ENCODE data around the gene FUT2. TPM values are rescaled to one million over a fixed set of nuclear protein-coding genes. Genes with fewer than 3 reads are reported as not detected.

Gene FUT2
- polyA plus RNA-seq, 4 donors = 1.8 to 3.4 (median 2.2) TPM

- peak in 2 of 4 donors; percentile 78 to 79 for DNase-seq (ENCODE audit: low read depth in 4 of 4, low spot score in 3 of 4)
These were observed 51.2 kb downstream of the FUT2 start, which contains the start of gene IZUMO1 for GRCh38 chr19:48746738-48747575. IZUMO1 (minus strand) TSS chr19:48746909; CDS start chr19:48745859, 1,050 bp downstream.

- no peak for DNase-seq (ENCODE audit: low read depth in 4 of 4, low spot score in 3 of 4)
These were observed 53.9 kb downstream of the FUT2 start for GRCh38 chr19:48749571-48750198.

GRCh38 chr19:48750351-48750750 lies 54.6 kb downstream of the FUT2 start:
- DNase-seq (ENCODE audit: low read depth in 4 of 4, low spot score in 3 of 4) = no peak

GRCh38 chr19:48750771-48751504 lies 55.2 kb downstream of the FUT2 start:
- no peak for DNase-seq (ENCODE audit: low read depth in 4 of 4, low spot score in 3 of 4)

- no peak for DNase-seq (ENCODE audit: low read depth in 4 of 4, low spot score in 3 of 4)
These were observed 56.2 kb downstream of the FUT2 start for GRCh38 chr19:48751845-48752495.

GRCh38 chr19:48752496-48753365 lies 57.0 kb downstream of the FUT2 start, which contains the start of gene FUT1:
FUT1 (minus strand) TSS chr19:48752641; CDS start chr19:48751281, 1,360 bp downstream.
- no peak for DNase-seq (ENCODE audit: low read depth in 4 of 4, low spot score in 3 of 4)

- no peak for DNase-seq (ENCODE audit: low read depth in 4 of 4, low spot score in 3 of 4)
These were observed 59.4 kb downstream of the FUT2 start, which contains the start of gene FGF21 for GRCh38 chr19:48755084-48755641. FGF21 (plus strand) TSS chr19:48755524; CDS start chr19:48756237, 713 bp downstream.

Other genes with a start within 250 kb of the FUT2 start
- 10 to 100 TPM; 22.3 to 33.5 (median 25.9) TPM for gene GRWD1, start 250.0 kb upstream of the FUT2 start, polyA plus RNA-seq (ENCODE audit: insufficient read length in 4 of 4)
- under 1 TPM; 0.60 to 0.77 (median 0.68) TPM for gene KCNJ14, start 240.4 kb upstream of the FUT2 start, polyA plus RNA-seq (ENCODE audit: insufficient read length in 4 of 4)
- gene CYTH2, start 226.6 kb upstream of the FUT2 start, polyA plus RNA-seq (ENCODE audit: insufficient read length in 4 of 4) = 10 to 100 TPM; 79.6 to 89.5 (median 84.3) TPM
- 1 to 10 TPM; 1.7 to 3.6 (median 2.4) TPM for gene LMTK3, start 184.1 kb upstream of the FUT2 start, polyA plus RNA-seq (ENCODE audit: insufficient read length in 4 of 4)
- gene SULT2B1, start 143.8 kb upstream of the FUT2 start, polyA plus RNA-seq (ENCODE audit: insufficient read length in 4 of 4) = under 1 TPM; 0.19 to 0.61 (median 0.38) TPM
- gene SPACA4, start 89.2 kb upstream of the FUT2 start, polyA plus RNA-seq (ENCODE audit: insufficient read length in 4 of 4) = under 1 TPM in 1 of 4 donors, not detected in 3; 0.06 TPM
- gene FAM83E, start 80.9 kb upstream of the FUT2 start, polyA plus RNA-seq (ENCODE audit: insufficient read length in 4 of 4) = 1 to 10 TPM in 3 of 4 donors, under 1 TPM in 1; 0.62 to 1.6 (median 1.1) TPM
- 1,000 to 10,000 TPM; 1,054 to 1,482 (median 1,060) TPM for gene RPL18, start 76.8 kb upstream of the FUT2 start, polyA plus RNA-seq (ENCODE audit: insufficient read length in 4 of 4)
- 10 to 100 TPM; 18.6 to 30.6 (median 21.0) TPM for gene SPHK2, start 76.5 kb upstream of the FUT2 start, polyA plus RNA-seq (ENCODE audit: insufficient read length in 4 of 4)
- 10 to 100 TPM; 11.6 to 14.7 (median 13.2) TPM for gene DBP, start 58.6 kb upstream of the FUT2 start, polyA plus RNA-seq (ENCODE audit: insufficient read length in 4 of 4)
- 10 to 100 TPM; 20.5 to 31.1 (median 24.5) TPM for gene CA11, start 49.8 kb upstream of the FUT2 start, polyA plus RNA-seq (ENCODE audit: insufficient read length in 4 of 4)
- gene NTN5, start 23.0 kb upstream of the FUT2 start, polyA plus RNA-seq (ENCODE audit: insufficient read length in 4 of 4) = 1 to 10 TPM in 1 of 4 donors, under 1 TPM in 3; 0.53 to 1.6 (median 0.77) TPM
- gene MAMSTR, start 23.8 kb downstream of the FUT2 start, polyA plus RNA-seq (ENCODE audit: insufficient read length in 4 of 4) = 1 to 10 TPM; 4.8 to 7.8 (median 6.5) TPM
- 10 to 100 TPM; 12.1 to 18.7 (median 13.5) TPM for gene RASIP1, start 44.6 kb downstream of the FUT2 start, polyA plus RNA-seq (ENCODE audit: insufficient read length in 4 of 4)
- 1 to 10 TPM in 1 of 4 donors, under 1 TPM in 3; 0.36 to 1.0 (median 0.52) TPM for gene IZUMO1, start 50.9 kb downstream of the FUT2 start, polyA plus RNA-seq (ENCODE audit: insufficient read length in 4 of 4)
- gene FUT1, start 56.7 kb downstream of the FUT2 start, polyA plus RNA-seq (ENCODE audit: insufficient read length in 4 of 4) = 1 to 10 TPM; 3.1 to 3.7 (median 3.4) TPM
- gene FGF21, start 59.6 kb downstream of the FUT2 start, polyA plus RNA-seq (ENCODE audit: insufficient read length in 4 of 4) = not detected
- 10 to 100 TPM; 34.5 to 46.3 (median 38.8) TPM for gene BCAT2, start 115.1 kb downstream of the FUT2 start, polyA plus RNA-seq (ENCODE audit: insufficient read length in 4 of 4)
- gene HSD17B14, start 140.5 kb downstream of the FUT2 start, polyA plus RNA-seq (ENCODE audit: insufficient read length in 4 of 4) = 10 to 100 TPM; 25.9 to 44.8 (median 33.1) TPM
- gene PLEKHA4, start 172.6 kb downstream of the FUT2 start, polyA plus RNA-seq (ENCODE audit: insufficient read length in 4 of 4) = 10 to 100 TPM; 20.4 to 28.7 (median 21.8) TPM
- gene PPP1R15A, start 176.4 kb downstream of the FUT2 start, polyA plus RNA-seq (ENCODE audit: insufficient read length in 4 of 4) = 10 to 100 TPM; 35.7 to 41.1 (median 36.2) TPM
- gene TULP2, start 202.8 kb downstream of the FUT2 start, polyA plus RNA-seq (ENCODE audit: insufficient read length in 4 of 4) = 1 to 10 TPM in 1 of 4 donors, under 1 TPM in 3; 0.64 to 1.2 (median 0.85) TPM
- 100 to 1,000 TPM; 273 to 369 (median 280) TPM for gene NUCB1, start 204.3 kb downstream of the FUT2 start, polyA plus RNA-seq (ENCODE audit: insufficient read length in 4 of 4)
- 10 to 100 TPM in 1 of 4 donors, 1 to 10 TPM in 3; 4.9 to 11.6 (median 6.8) TPM for gene DHDH, start 237.7 kb downstream of the FUT2 start, polyA plus RNA-seq (ENCODE audit: insufficient read length in 4 of 4)